Natural killer cell treated with Interleukin-12 subunit alpha and Interleukin-12 subunit beta and Interleukin-15 and Interleukin-18, amount 100 ng/mL, for 72 hours (primary cell): ENCODE data around the gene COPZ2. TPM values are rescaled to one million over a fixed set of nuclear protein-coding genes. Genes with fewer than 3 reads are reported as not detected.
A peak's percentile ranks its signal among the peaks of the same experiment; 100 is the strongest.

ENCODE experiments used
- ATAC-seq, 2 donors: fragments of 150-1000 bp; cut with Tn5 transposase in 1 of 2; sonication (Bioruptor Pico), chemical (Tn5 transposase) in 1 of 2; 2 replicates each; pipeline ENCODE4 v1.10.0; 2021
- DNase-seq: peaks from one replicate; pipeline ENCODE4 v3.0.0; 2022; ENCODE audit warnings: low spot score
- H3K27ac Mint-ChIP-seq, 2 donors: 1 replicate in 1 of 2; 2 replicates in 1 of 2; pipeline ENCODE4 v1.8.0; 2022; ENCODE audit warnings: mixed read lengths in 2 of 2, mild to moderate bottlenecking in 1 of 2, moderate library complexity in 1 of 2
- H3K27me3 Mint-ChIP-seq, 2 donors: 1 replicate in 1 of 2; 2 replicates in 1 of 2; pipeline ENCODE4 v1.8.0; 2022; ENCODE audit warnings: mixed read lengths in 2 of 2
- H3K36me3 Mint-ChIP-seq: one replicate; pipeline ENCODE4 v1.8.0; 2022; ENCODE audit warnings: mixed read lengths
- H3K4me1 Mint-ChIP-seq, 2 donors: 1 replicate in 1 of 2; 2 replicates in 1 of 2; pipeline ENCODE4 v1.8.0; 2022; ENCODE audit warnings: low read depth in 2 of 2, mixed read lengths in 2 of 2, mild to moderate bottlenecking in 1 of 2
- H3K4me3 Mint-ChIP-seq: one replicate; pipeline ENCODE4 v1.8.0; 2022; ENCODE audit warnings: mixed read lengths
- H3K9me3 Mint-ChIP-seq: 2 replicates; pipeline ENCODE4 v1.8.0; 2022; ENCODE audit warnings: mixed read lengths
- total RNA-seq, 2 donors: library from RNA; stranded (reverse); gene quantifications; one replicate each; pipeline ENCODE4 v1.2.3, GENCODE V29; 2022

The COPZ2 gene
- total RNA-seq, 2 donors from 2014 or later = 14.9 to 32.9 TPM

- peak overlapping the region; percentile 60 to 95 for H3K27ac Mint-ChIP-seq
- peak overlapping the region; percentile 57 for H3K4me3 Mint-ChIP-seq
- H3K9me3 Mint-ChIP-seq = no peaks in the 10 kb centered on the region
- peaks cover 67 to 76% of the 10 kb centered on the region in 2 donors for H3K4me1 Mint-ChIP-seq
- no peak for DNase-seq
- ATAC-seq = no peak
- H3K36me3 Mint-ChIP-seq = peaks cover 23% of the 10 kb centered on the region
- no peaks in the 10 kb centered on the region for H3K27me3 Mint-ChIP-seq
These were observed 14.3 kb upstream of the COPZ2 start for GRCh38 chr17:48051706-48052486.

- Mint-ChIP-seq H3K9me3 (no peaks in the 10 kb centered on the region), H3K27me3 (no peaks in the 10 kb centered on the region), H3K4me3 (peak overlapping the region; percentile 51), H3K4me1 (peaks cover 66 to 76% of the 10 kb centered on the region in 2 donors), H3K36me3 (peaks cover 23% of the 10 kb centered on the region), H3K27ac (peak overlapping the region; percentile 60 to 95)
- ATAC-seq = no peak
- no peak for DNase-seq
These were observed 13.7 kb upstream of the COPZ2 start for GRCh38 chr17:48051283-48051682.

GRCh38 chr17:48048384-48049126, 11.0 kb upstream of the COPZ2 start:
- Mint-ChIP-seq H3K9me3 (no peaks in the 10 kb centered on the region), H3K27me3 (no peaks in the 10 kb centered on the region), H3K27ac (peak overlapping the region; percentile 90 to 95), H3K4me3 (peak overlapping the region; percentile 81), H3K36me3 (peaks cover 17% of the 10 kb centered on the region), H3K4me1 (peaks cover 52 to 65% of the 10 kb centered on the region in 2 donors)
- ATAC-seq = peak; percentile 69 to 78
- DNase-seq = peak; percentile 85

- no peaks in the 10 kb centered on the region for H3K27me3 Mint-ChIP-seq
- H3K9me3 Mint-ChIP-seq = no peaks in the 10 kb centered on the region
- peak within 1 kb of the TSS; percentile 90 to 95 for H3K27ac Mint-ChIP-seq
These were observed 10.3 kb upstream of the COPZ2 start, which contains the start of gene NFE2L1 for GRCh38 chr17:48047741-48048383. Gene NFE2L1 (plus strand): TSS chr17:48048359. CDS start chr17:48051119, 2,760 bp downstream.

GRCh38 chr17:48047113-48047740, 9.6 kb upstream of the COPZ2 start:
- DNase-seq = no peak
- Mint-ChIP-seq H3K9me3 (no peaks in the 10 kb centered on the region), H3K27me3 (peaks cover 0 to 2% of the 10 kb centered on the region in 2 donors), H3K4me1 (peaks cover 43 to 52% of the 10 kb centered on the region in 2 donors), H3K27ac (peak overlapping the region; percentile 90 to 95), H3K36me3 (peaks cover 17% of the 10 kb centered on the region), H3K4me3 (peak overlapping the region; percentile 81)
- no peak for ATAC-seq

More at GRCh38 chr17:48047741-48048383, 10.3 kb upstream of the COPZ2 start, which contains the start of gene NFE2L1:
- Mint-ChIP-seq H3K36me3 (peaks cover 17% of the 10 kb centered on the region), H3K4me1 (peaks cover 48 to 58% of the 10 kb centered on the region in 2 donors), H3K4me3 (peak within 1 kb of the TSS; percentile 81)
- peak; percentile 99 for DNase-seq
- peak; percentile 97 for ATAC-seq

- peaks cover 17% of the 10 kb centered on the region for H3K36me3 Mint-ChIP-seq
- H3K4me3 Mint-ChIP-seq = peak overlapping the region; percentile 81
- DNase-seq = no peak
- peaks cover 35 to 43% of the 10 kb centered on the region in 2 donors for H3K4me1 Mint-ChIP-seq
- peaks cover 0 to 2% of the 10 kb centered on the region in 2 donors for H3K27me3 Mint-ChIP-seq
- ATAC-seq = no peak
- H3K27ac Mint-ChIP-seq = peak overlapping the region; percentile 90 to 95
- H3K9me3 Mint-ChIP-seq = no peaks in the 10 kb centered on the region
These were observed 8.7 kb upstream of the COPZ2 start for GRCh38 chr17:48046296-48046695.

GRCh38 chr17:48045316-48046001, 7.9 kb upstream of the COPZ2 start:
- H3K27ac Mint-ChIP-seq = no peak overlapping the region
- DNase-seq = no peak
- no peak overlapping the region for H3K4me3 Mint-ChIP-seq
- H3K9me3 Mint-ChIP-seq = no peaks in the 10 kb centered on the region
- ATAC-seq = no peak
- peaks cover 12% of the 10 kb centered on the region for H3K36me3 Mint-ChIP-seq
- H3K4me1 Mint-ChIP-seq = peaks cover 30 to 34% of the 10 kb centered on the region in 2 donors
- peaks cover 0 to 5% of the 10 kb centered on the region in 2 donors for H3K27me3 Mint-ChIP-seq

GRCh38 chr17:48044851-48045250, 7.3 kb upstream of the COPZ2 start:
- no peak overlapping the region for H3K27ac Mint-ChIP-seq
- no peak for ATAC-seq

GRCh38 chr17:48043176-48043575, 5.6 kb upstream of the COPZ2 start:
- Mint-ChIP-seq H3K9me3 (no peaks in the 10 kb centered on the region), H3K27ac (no peak overlapping the region), H3K4me1 (peaks cover 19 to 20% of the 10 kb centered on the region in 2 donors), H3K36me3 (peaks cover 4% of the 10 kb centered on the region), H3K27me3 (peaks cover 0 to 5% of the 10 kb centered on the region in 2 donors), H3K4me3 (no peak overlapping the region)
- DNase-seq (no peak), ATAC-seq (no peak)

More at GRCh38 chr17:48044851-48045250, 7.3 kb upstream of the COPZ2 start:
- H3K27me3 Mint-ChIP-seq = peaks cover 0 to 5% of the 10 kb centered on the region in 2 donors
- no peak for DNase-seq
- peaks cover 25 to 28% of the 10 kb centered on the region in 2 donors for H3K4me1 Mint-ChIP-seq
- H3K4me3 Mint-ChIP-seq = no peak overlapping the region
- no peaks in the 10 kb centered on the region for H3K9me3 Mint-ChIP-seq
- H3K36me3 Mint-ChIP-seq = peaks cover 10% of the 10 kb centered on the region

GRCh38 chr17:48038687-48039086, 1.1 kb upstream of the COPZ2 start:
- Mint-ChIP-seq H3K4me3 (peak overlapping the region; percentile 78), H3K4me1 (peaks cover 7 to 10% of the 10 kb centered on the region in 2 donors), H3K36me3 (no peaks in the 10 kb centered on the region), H3K27ac (peak overlapping the region in 1 of 2 donors; percentile 79), H3K27me3 (peaks cover 0 to 5% of the 10 kb centered on the region in 2 donors), H3K9me3 (no peaks in the 10 kb centered on the region)
- DNase-seq (no peak), ATAC-seq (no peak)

GRCh38 chr17:48037838-48038323, 284 bp upstream of the COPZ2 start:
- Mint-ChIP-seq H3K9me3 (no peaks in the 10 kb centered on the region), H3K27me3 (peaks cover 0 to 5% of the 10 kb centered on the region in 2 donors), H3K36me3 (no peaks in the 10 kb centered on the region), H3K4me3 (peak overlapping the region; percentile 78), H3K4me1 (peaks cover 7 to 10% of the 10 kb centered on the region in 2 donors), H3K27ac (peak overlapping the region; percentile 17 to 79)
- ATAC-seq (peak in 1 of 2 donors; percentile 48), DNase-seq (no peak)

GRCh38 chr17:48036693-48037035, 933 bp downstream of the COPZ2 start:
- Mint-ChIP-seq H3K27me3 (peaks cover 0 to 3% of the 10 kb centered on the region in 2 donors), H3K9me3 (no peaks in the 10 kb centered on the region), H3K4me3 (peak overlapping the region; percentile 73), H3K27ac (no peak overlapping the region), H3K4me1 (peaks cover 7 to 10% of the 10 kb centered on the region in 2 donors), H3K36me3 (no peaks in the 10 kb centered on the region)
- peak; percentile 44 for DNase-seq
- ATAC-seq = no peak
